ENCODE measurements around the gene HIVEP3. TPM values are rescaled to one million over a fixed set of nuclear protein-coding genes. Genes with fewer than 3 reads are reported as not detected.

HIVEP3 gene
- total RNA-seq, 2 donors from 2014 or later, result 2.3 to 12.8 TPM

DNA sequence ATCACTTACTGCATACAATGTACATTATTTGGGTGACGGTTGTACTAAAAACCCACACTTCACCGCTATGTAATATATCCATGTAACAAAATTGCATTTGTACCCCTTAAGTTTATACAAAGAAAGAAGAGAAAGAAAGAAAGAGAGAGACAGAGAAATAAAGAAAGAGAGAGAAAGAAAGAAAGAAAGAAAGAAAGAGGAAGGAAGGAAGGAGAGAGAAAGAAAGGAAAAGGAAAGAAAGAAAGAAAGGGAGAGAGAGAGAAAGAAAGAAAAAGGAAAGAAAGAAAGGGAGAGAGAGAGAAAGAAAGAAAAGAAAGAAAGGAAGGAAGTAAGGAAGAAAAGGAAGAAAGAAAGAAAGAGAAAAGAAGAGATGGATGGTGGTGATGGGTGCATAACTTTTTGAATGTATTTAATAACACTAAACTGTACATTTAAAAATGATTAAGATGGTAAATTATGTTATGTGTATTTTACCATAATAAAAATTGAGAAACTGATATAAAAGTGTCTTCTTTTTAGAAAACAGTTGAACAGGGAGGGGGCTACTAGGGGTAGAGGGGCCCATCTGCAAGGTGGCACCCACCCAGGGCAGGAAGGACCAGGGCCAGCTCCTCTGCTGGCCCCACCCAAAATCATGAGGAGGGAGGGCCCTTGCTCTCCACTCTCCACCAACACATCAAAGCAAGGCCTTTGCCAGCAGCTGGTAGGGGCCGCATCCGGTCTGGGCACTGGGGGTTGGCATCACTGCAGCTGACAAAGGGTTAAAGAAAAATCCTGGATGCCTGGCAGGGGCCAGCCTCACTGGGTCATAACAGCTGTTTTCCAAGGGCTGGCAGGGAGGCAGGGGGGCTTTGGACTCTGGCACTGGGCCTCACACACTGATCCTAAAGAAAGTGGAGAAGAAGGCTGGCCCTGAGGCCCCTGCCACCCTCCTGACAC is 280.4 kb downstream of the HIVEP3 start:
- no peak for ATAC-seq (ENCODE audit: insufficient number of reproducible peaks, low FRiP score, low read depth)

DNA sequence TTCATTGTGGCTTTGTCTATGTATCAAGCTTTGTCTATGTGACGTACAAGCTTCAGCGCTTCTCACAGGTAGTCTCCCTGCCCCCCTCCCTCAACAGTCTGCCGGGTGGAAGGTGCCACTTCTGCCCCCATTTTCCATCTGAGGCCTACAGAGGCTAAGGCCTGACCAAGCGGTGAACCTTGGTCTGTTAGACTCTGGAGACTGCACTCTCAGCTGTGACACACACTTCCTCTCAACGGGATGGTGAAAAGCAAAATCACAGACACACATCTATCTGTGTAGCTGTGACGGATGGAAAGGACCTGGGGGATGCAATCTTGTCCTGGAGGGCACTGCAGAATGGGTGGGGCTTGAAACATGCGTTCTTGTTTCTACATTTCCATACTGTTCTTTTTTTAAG is 281.4 kb downstream of the HIVEP3 start:
- H3K4me3 ChIP-seq, result no peak overlapping the region
- H3K36me3 ChIP-seq, result no peaks in the 10 kb centered on the region
- H3K4me1 ChIP-seq (ENCODE audit: control insufficient read depth in 1 of 2, low read depth in 2 of 2), result no peaks in the 10 kb centered on the region
- ATAC-seq (ENCODE audit: insufficient number of reproducible peaks, low FRiP score, low read depth) (no peak), DNase-seq (ENCODE audit: low spot score) (no peak)
- H3K27me3 ChIP-seq (replicated peaks; ENCODE audit: insufficient read depth), result no peaks in the 10 kb centered on the region
- no peak overlapping the region for H3K27ac ChIP-seq
- H3K9me3 ChIP-seq, result no peaks in the 10 kb centered on the region
- TF ChIP-seq, protein P1, sequence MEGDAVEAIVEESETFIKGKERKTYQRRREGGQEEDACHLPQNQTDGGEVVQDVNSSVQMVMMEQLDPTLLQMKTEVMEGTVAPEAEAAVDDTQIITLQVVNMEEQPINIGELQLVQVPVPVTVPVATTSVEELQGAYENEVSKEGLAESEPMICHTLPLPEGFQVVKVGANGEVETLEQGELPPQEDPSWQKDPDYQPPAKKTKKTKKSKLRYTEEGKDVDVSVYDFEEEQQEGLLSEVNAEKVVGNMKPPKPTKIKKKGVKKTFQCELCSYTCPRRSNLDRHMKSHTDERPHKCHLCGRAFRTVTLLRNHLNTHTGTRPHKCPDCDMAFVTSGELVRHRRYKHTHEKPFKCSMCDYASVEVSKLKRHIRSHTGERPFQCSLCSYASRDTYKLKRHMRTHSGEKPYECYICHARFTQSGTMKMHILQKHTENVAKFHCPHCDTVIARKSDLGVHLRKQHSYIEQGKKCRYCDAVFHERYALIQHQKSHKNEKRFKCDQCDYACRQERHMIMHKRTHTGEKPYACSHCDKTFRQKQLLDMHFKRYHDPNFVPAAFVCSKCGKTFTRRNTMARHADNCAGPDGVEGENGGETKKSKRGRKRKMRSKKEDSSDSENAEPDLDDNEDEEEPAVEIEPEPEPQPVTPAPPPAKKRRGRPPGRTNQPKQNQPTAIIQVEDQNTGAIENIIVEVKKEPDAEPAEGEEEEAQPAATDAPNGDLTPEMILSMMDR (IDR thresholded peaks at IDR 0.05), result no peak

More for the DNA sequence above, 280.4 kb downstream of the HIVEP3 start:
- H3K9me3 ChIP-seq, result no peaks in the 10 kb centered on the region
- H3K36me3 ChIP-seq, result no peaks in the 10 kb centered on the region
- no peaks in the 10 kb centered on the region for H3K4me1 ChIP-seq (ENCODE audit: control insufficient read depth in 1 of 2, low read depth in 2 of 2)
- TF ChIP-seq, protein P1 (IDR thresholded peaks at IDR 0.05), result no peak
- no peak overlapping the region for H3K4me3 ChIP-seq
- no peak overlapping the region for H3K27ac ChIP-seq
- DNase-seq (ENCODE audit: low spot score), result no peak
- no peaks in the 10 kb centered on the region for H3K27me3 ChIP-seq (replicated peaks; ENCODE audit: insufficient read depth)

DNA sequence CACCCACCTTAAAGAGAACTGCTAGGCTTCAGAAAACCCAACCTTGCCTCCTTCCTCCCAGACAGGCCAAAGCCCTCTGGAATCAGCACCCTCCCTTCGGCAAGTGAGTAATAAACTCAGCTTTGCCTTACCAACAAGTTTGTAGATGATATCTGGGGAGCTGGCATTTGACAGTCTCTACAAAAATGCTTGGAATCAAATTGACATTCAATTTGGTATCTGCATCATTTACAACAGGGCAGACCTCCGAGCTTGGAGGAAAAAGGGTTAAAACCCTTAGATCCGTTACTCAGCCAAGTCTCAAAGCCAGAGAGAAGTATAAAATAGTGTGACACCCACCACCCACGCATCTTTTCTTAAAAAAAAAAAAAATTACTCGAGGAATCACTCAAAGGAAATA is 285.0 kb downstream of the HIVEP3 start:
- DNase-seq (ENCODE audit: low spot score) (no peak), ATAC-seq (ENCODE audit: insufficient number of reproducible peaks, low FRiP score, low read depth) (no peak)
- H3K9me3 ChIP-seq, result no peaks in the 10 kb centered on the region
- no peaks in the 10 kb centered on the region for H3K27me3 ChIP-seq (replicated peaks; ENCODE audit: insufficient read depth)
- H3K36me3 ChIP-seq, result no peaks in the 10 kb centered on the region
- no peak overlapping the region for H3K27ac ChIP-seq
- H3K4me3 ChIP-seq, result no peak overlapping the region
- TF ChIP-seq, protein P1 (IDR thresholded peaks at IDR 0.05), result no peak
- no peaks in the 10 kb centered on the region for H3K4me1 ChIP-seq (ENCODE audit: control insufficient read depth in 1 of 2, low read depth in 2 of 2)

DNA sequence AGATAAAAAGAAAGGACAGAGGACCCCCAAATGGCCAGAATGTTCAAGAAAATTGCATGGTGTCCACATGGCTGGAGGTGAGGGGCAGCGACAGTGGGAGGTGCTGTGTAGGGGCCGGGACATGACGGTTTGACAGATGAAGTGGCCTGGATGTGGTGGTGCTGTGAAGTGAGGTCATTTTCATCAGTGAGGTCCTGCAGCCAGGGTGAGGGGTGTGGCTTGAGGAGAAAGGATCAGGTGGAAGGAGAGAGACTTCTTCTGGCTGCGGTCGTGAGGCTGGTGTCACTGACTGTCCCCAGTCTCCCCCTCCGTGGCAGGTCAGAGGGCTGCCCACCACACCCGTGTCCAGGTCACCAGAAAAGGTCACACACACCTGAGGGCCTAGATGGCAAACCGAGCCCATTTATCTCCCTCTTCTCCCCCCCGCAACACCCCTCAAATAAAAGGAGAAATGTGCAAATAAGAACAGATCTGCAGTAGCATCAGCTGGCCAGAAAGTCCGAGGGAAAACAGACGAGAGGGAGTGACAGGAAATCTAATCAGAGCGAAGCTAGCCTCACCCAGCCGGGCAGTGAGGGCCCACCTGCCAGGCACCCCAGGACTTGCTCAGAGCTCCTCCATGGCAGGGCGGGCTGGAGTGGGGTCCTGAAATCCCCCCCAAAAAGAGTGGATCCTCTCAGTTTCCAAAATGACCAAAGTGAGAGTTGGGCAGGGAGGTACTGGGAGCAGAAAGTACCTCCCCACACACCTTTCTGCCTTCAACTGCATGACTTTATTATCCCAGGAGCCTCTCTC is 285.7 kb downstream of the HIVEP3 start:
- H3K27ac ChIP-seq, result no peak overlapping the region
- TF ChIP-seq, protein P1 (IDR thresholded peaks at IDR 0.05), result no peak
- ATAC-seq (ENCODE audit: insufficient number of reproducible peaks, low FRiP score, low read depth), result no peak

DNA sequence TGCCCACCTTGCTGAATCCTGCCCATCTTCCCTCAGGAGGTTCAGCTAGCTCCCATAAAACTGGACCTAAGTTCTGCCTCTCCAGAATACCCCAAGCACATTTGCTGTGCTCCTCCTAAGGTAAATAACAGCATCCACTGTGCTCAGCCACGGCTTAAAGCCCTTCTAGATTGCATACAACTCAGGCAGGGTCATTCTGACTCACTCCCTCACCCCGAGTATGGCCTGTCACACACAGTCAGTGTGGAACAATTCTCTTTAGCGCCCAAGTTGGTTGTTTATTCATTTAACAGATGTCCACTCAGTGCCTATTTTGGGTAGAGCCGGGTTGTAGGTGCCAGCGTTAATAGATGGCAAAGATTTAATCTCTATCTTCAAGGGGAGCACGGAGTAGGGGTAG is 286.8 kb downstream of the HIVEP3 start:
- TF ChIP-seq, protein P1 (IDR thresholded peaks at IDR 0.05), result no peak
- H3K4me1 ChIP-seq (ENCODE audit: control insufficient read depth in 1 of 2, low read depth in 2 of 2), result peaks cover 0 to 1% of the 10 kb centered on the region in 2 donors
- no peaks in the 10 kb centered on the region for H3K27me3 ChIP-seq (replicated peaks; ENCODE audit: insufficient read depth)
- no peak overlapping the region for H3K27ac ChIP-seq
- DNase-seq (ENCODE audit: low spot score) (no peak), ATAC-seq (ENCODE audit: insufficient number of reproducible peaks, low FRiP score, low read depth) (no peak)
- H3K4me3 ChIP-seq, result no peak overlapping the region
- H3K9me3 ChIP-seq, result no peaks in the 10 kb centered on the region
- no peaks in the 10 kb centered on the region for H3K36me3 ChIP-seq

More for the DNA sequence above, 285.7 kb downstream of the HIVEP3 start:
- Histone ChIP-seq H3K4me1 (ENCODE audit: control insufficient read depth in 1 of 2, low read depth in 2 of 2) (no peaks in the 10 kb centered on the region), H3K36me3 (no peaks in the 10 kb centered on the region), H3K4me3 (no peak overlapping the region), H3K27me3 (replicated peaks; ENCODE audit: insufficient read depth) (no peaks in the 10 kb centered on the region), H3K9me3 (no peaks in the 10 kb centered on the region)
- DNase-seq (ENCODE audit: low spot score), result no peak
